ENCODE data around the gene ARHGAP5. TPM values are rescaled to one million over a fixed set of nuclear protein-coding genes. Genes with fewer than 3 reads are reported as not detected.

Gene ARHGAP5
- total and polyA plus RNA-seq, 2 donors (not counting 3 experiments of a cell fraction or from before 2014, with no cell fraction given), result 4.3 to 36.2 TPM

- TF ChIP-seq GATA2 (IDR thresholded peaks at IDR 0.05; ENCODE audit: insufficient read depth, insufficient read length, low read depth, low read length) (no peak), MYC (IDR thresholded peaks at IDR 0.05; ENCODE audit: low read depth, low read length) (no peak), FOS (IDR thresholded peaks at IDR 0.05; ENCODE audit: borderline replicate concordance, insufficient read depth, low read length) (no peak), MAX (IDR thresholded peaks at IDR 0.05; ENCODE audit: insufficient read depth, insufficient read length) (no peak), POLR2AphosphoS5 (IDR thresholded peaks at IDR 0.05; ENCODE audit: insufficient read depth, low read depth, low read length) (no peak), POLR2A (IDR thresholded peaks at IDR 0.05; ENCODE audit: low read depth, low read length) (no peak), JUN (IDR thresholded peaks at IDR 0.05; ENCODE audit: borderline replicate concordance, insufficient read depth, insufficient read length, low read depth) (no peak), EZH2 (IDR thresholded peaks at IDR 0.05; ENCODE audit: borderline replicate concordance, low read depth, low read length, severe bottlenecking) (no peak)
- TF ChIP-seq, protein P1, sequence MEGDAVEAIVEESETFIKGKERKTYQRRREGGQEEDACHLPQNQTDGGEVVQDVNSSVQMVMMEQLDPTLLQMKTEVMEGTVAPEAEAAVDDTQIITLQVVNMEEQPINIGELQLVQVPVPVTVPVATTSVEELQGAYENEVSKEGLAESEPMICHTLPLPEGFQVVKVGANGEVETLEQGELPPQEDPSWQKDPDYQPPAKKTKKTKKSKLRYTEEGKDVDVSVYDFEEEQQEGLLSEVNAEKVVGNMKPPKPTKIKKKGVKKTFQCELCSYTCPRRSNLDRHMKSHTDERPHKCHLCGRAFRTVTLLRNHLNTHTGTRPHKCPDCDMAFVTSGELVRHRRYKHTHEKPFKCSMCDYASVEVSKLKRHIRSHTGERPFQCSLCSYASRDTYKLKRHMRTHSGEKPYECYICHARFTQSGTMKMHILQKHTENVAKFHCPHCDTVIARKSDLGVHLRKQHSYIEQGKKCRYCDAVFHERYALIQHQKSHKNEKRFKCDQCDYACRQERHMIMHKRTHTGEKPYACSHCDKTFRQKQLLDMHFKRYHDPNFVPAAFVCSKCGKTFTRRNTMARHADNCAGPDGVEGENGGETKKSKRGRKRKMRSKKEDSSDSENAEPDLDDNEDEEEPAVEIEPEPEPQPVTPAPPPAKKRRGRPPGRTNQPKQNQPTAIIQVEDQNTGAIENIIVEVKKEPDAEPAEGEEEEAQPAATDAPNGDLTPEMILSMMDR (IDR thresholded peaks at IDR 0.05; ENCODE audit: extremely low read depth in 1 of 2, insufficient read depth in 1 of 2, low read depth in 1 of 2, low read length in 2 of 2), result no peak
- Histone ChIP-seq H2AFZ (ENCODE audit: low read depth, low read length) (no peak overlapping the region), H3K9me3 (replicated peaks; ENCODE audit: control insufficient read depth, insufficient read depth, low read length) (no peaks in the 10 kb centered on the region), H3K27ac (ENCODE audit: insufficient read depth, low read depth, low read length) (no peak overlapping the region), H4K20me1 (replicated peaks; ENCODE audit: control insufficient read depth, extremely low read depth, insufficient read depth, low read length) (no peaks in the 10 kb centered on the region), H3K4me2 (ENCODE audit: insufficient read depth, low read length) (no peak overlapping the region), H3K4me3 (replicated peaks in 1 of 3; ENCODE audit: insufficient read depth in 1 of 3, low read depth in 1 of 3, low read length in 3 of 3) (no peak overlapping the region), H3K36me3 (ENCODE audit: control insufficient read depth in 2 of 2, extremely low read depth in 1 of 2, insufficient read depth in 2 of 2, low read length in 2 of 2) (no peaks in the 10 kb centered on the region), H3K79me2 (ENCODE audit: control insufficient read depth, insufficient read depth, low read length) (no peaks in the 10 kb centered on the region), H3K27me3 (ENCODE audit: control insufficient read depth in 2 of 2, insufficient read depth in 2 of 2, low read length in 2 of 2) (no peaks in the 10 kb centered on the region), H3K9me1 (replicated peaks; ENCODE audit: control insufficient read depth, extremely low read depth, insufficient read depth, low read length) (no peaks in the 10 kb centered on the region), H3K4me1 (ENCODE audit: control insufficient read depth, extremely low read depth, insufficient read depth, low read length) (no peaks in the 10 kb centered on the region), H3K9ac (replicated peaks; ENCODE audit: extremely low read depth, insufficient read depth, low read length) (no peak overlapping the region)
- CTCF ChIA-PET, result no interaction called here
- dilution Hi-C loops (cut with MboI; ENCODE audit: extremely low pct_ligation_motif_present, low sequenced_read_pairs) (no loop called here), intact Hi-C loops (cut with micrococcal nuclease) (no loop called here)
- no TSS peak for BruUV-seq (replicated peaks)
- POLR2A ChIA-PET, result no interaction called here
- no peak for DNase-seq (ENCODE audit: low read depth, low spot score)
- FAIRE-seq, result no peak
These were observed 94.4 kb downstream of the ARHGAP5 start for GRCh38 chr14:32171469-32171868.
